ENCODE measurements around the gene ADGRD2. TPM values are rescaled to one million over a fixed set of nuclear protein-coding genes. Genes with fewer than 3 reads are reported as not detected.
A peak's percentile ranks its signal among the peaks of the same experiment; 100 is the strongest.

The ADGRD2 gene
- total RNA-seq, 1 experiment from 2014 or later = not detected

- CTCF ChIA-PET = no interaction called here
- DNase-seq (ENCODE audit: low read depth, low spot score) (no peak), ATAC-seq (peak; percentile 39)
- Histone ChIP-seq H3K27me3 (ENCODE audit: control insufficient read depth, insufficient read depth, low read length) (no peaks in the 10 kb centered on the region), H3K36me3 (ENCODE audit: control insufficient read depth, insufficient read depth, low read length) (no peaks in the 10 kb centered on the region), H3K4me1 (ENCODE audit: control insufficient read depth, insufficient read depth, low read length) (no peaks in the 10 kb centered on the region), H3K9me3 (ENCODE audit: control insufficient read depth, insufficient read depth, low read depth, low read length) (no peaks in the 10 kb centered on the region), H3K27ac (ENCODE audit: low read length) (no peak overlapping the region), H3K4me3 (ENCODE audit: low read depth in 2 of 2, low read length in 2 of 2) (peak overlapping the region; percentile 25 to 27; a peak in 3 of 4 replicates)
- TF ChIP-seq CTCF (IDR thresholded peaks at IDR 0.05) = no peak
- no peak for TF ChIP-seq REST (IDR thresholded peaks at IDR 0.05; ENCODE audit: insufficient read depth in 1 of 2, low read depth in 2 of 2, low read length in 1 of 2)
- no peak for TF ChIP-seq SIN3A (IDR thresholded peaks at IDR 0.05; ENCODE audit: borderline replicate concordance, insufficient read depth, low read depth, low read length)
- TF ChIP-seq TCF7L2 (IDR thresholded peaks at IDR 0.05; ENCODE audit: low read depth, low read length) = no peak
- TF ChIP-seq POLR2AphosphoS5 (IDR thresholded peaks at IDR 0.05; ENCODE audit: low read depth, low read length) = no peak
- POLR2A ChIA-PET = interaction anchor here (0.6 kb wide), 1 partner anchor 62 kb away, joined by 7 read pairs; no protein-coding TSS in a partner anchor
- BruUV-seq (replicated peaks) = no TSS peak
- in situ Hi-C loops (cut with HindIII; ENCODE audit: low pct_unique_long_range_greater_than_20kb, low sequenced_read_pairs) = no loop called here
- intact Hi-C loops (cut with micrococcal nuclease; ENCODE audit: unreplicated experiment) = no loop called here
These were observed 2.8 kb downstream of the ADGRD2 start for GRCh38 chr9:124452841-124453585.

GRCh38 chr9:124453586-124454191, 3.4 kb downstream of the ADGRD2 start:
- CTCF ChIA-PET = no interaction called here

More at GRCh38 chr9:124453586-124454191, 3.4 kb downstream of the ADGRD2 start:
- Histone ChIP-seq H3K4me3 (ENCODE audit: low read depth in 2 of 2, low read length in 2 of 2) (peak overlapping the region; percentile 25 to 27; a peak in 3 of 4 replicates), H3K4me1 (ENCODE audit: control insufficient read depth, insufficient read depth, low read length) (no peaks in the 10 kb centered on the region), H3K27me3 (ENCODE audit: control insufficient read depth, insufficient read depth, low read length) (no peaks in the 10 kb centered on the region), H3K9me3 (ENCODE audit: control insufficient read depth, insufficient read depth, low read depth, low read length) (no peaks in the 10 kb centered on the region), H3K27ac (ENCODE audit: low read length) (no peak overlapping the region), H3K36me3 (ENCODE audit: control insufficient read depth, insufficient read depth, low read length) (no peaks in the 10 kb centered on the region)
- in situ Hi-C loops (cut with HindIII; ENCODE audit: low pct_unique_long_range_greater_than_20kb, low sequenced_read_pairs) (no loop called here), intact Hi-C loops (cut with micrococcal nuclease; ENCODE audit: unreplicated experiment) (no loop called here)
- DNase-seq (ENCODE audit: low read depth, low spot score) (no peak), ATAC-seq (peak; percentile 73)
- TF ChIP-seq TCF7L2 (IDR thresholded peaks at IDR 0.05; ENCODE audit: low read depth, low read length) = no peak
- no peak for TF ChIP-seq SIN3A (IDR thresholded peaks at IDR 0.05; ENCODE audit: borderline replicate concordance, insufficient read depth, low read depth, low read length)
- no peak for TF ChIP-seq REST (IDR thresholded peaks at IDR 0.05; ENCODE audit: insufficient read depth in 1 of 2, low read depth in 2 of 2, low read length in 1 of 2)
- TF ChIP-seq POLR2AphosphoS5 (IDR thresholded peaks at IDR 0.05; ENCODE audit: low read depth, low read length) = no peak
- no peak for TF ChIP-seq CTCF (IDR thresholded peaks at IDR 0.05)
- POLR2A ChIA-PET = interaction anchor here (0.6 kb wide), 1 partner anchor 62 kb away, joined by 7 read pairs; no protein-coding TSS in a partner anchor
- no TSS peak for BruUV-seq (replicated peaks)

Measured in Panc1 (cell line).